Measurements from ENCODE around the gene FA2H.

FA2H gene

DNA sequence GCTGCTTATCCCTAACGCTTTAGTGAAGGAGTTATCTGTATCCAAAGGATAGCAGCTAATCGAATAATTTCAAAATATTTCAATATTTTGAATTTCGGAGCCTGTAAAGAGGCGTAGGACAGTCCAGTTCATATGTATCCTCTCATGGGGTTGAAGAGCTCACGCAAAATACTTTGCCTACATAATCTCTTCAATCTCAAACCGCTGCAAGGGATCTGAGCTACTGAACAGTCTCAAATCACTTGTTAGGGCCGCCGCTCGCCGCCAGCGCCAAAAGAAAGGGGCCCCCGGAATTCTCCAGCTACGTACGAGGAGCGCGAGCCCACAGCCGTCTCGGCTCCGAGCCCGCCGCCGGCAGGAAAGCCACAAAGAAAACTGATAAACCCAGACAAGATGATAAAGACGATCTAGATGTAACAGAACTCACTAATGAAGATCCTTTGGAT lies 107.3 kb downstream of the FA2H start:
- H3K27me3 ChIP-seq (ENCODE audit: low read length): no peaks in the 10 kb centered on the region
- H3K9me2 ChIP-seq (replicated peaks; ENCODE audit: insufficient read depth, low read length): no peaks in the 10 kb centered on the region
- H3K79me2 ChIP-seq (ENCODE audit: insufficient read depth, low read length): peaks cover 44% of the 10 kb centered on the region
- H3K9ac ChIP-seq (ENCODE audit: low read length): peak overlapping the region; percentile 68
- peaks cover 16% of the 10 kb centered on the region for H3K36me3 ChIP-seq (ENCODE audit: low read length)
- peak overlapping the region; percentile 98 for H3K4me2 ChIP-seq (ENCODE audit: low read depth, low read length, poor library complexity, severe bottlenecking)
- H3K27ac ChIP-seq (ENCODE audit: low read depth, low read length): peak overlapping the region; percentile 76
- H3F3A ChIP-seq (ENCODE audit: insufficient read depth): no peaks in the 10 kb centered on the region
- peaks cover 12% of the 10 kb centered on the region for H4K20me1 ChIP-seq (ENCODE audit: low read depth, low read length)
- H2AFZ ChIP-seq (ENCODE audit: low read depth, low read length, severe bottlenecking): peak overlapping the region; percentile 93
- 0 out of 2 replicates have a peak, but pooled peaks cover 5% of the 10 kb centered on the region for H3K9me3 ChIP-seq (ENCODE audit: insufficient read depth, low read length)
- TF ChIP-seq, protein P1, sequence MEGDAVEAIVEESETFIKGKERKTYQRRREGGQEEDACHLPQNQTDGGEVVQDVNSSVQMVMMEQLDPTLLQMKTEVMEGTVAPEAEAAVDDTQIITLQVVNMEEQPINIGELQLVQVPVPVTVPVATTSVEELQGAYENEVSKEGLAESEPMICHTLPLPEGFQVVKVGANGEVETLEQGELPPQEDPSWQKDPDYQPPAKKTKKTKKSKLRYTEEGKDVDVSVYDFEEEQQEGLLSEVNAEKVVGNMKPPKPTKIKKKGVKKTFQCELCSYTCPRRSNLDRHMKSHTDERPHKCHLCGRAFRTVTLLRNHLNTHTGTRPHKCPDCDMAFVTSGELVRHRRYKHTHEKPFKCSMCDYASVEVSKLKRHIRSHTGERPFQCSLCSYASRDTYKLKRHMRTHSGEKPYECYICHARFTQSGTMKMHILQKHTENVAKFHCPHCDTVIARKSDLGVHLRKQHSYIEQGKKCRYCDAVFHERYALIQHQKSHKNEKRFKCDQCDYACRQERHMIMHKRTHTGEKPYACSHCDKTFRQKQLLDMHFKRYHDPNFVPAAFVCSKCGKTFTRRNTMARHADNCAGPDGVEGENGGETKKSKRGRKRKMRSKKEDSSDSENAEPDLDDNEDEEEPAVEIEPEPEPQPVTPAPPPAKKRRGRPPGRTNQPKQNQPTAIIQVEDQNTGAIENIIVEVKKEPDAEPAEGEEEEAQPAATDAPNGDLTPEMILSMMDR (IDR thresholded peaks at IDR 0.05; ENCODE audit: insufficient read depth, low read length, poor library complexity, severe bottlenecking): no peak
- TF ChIP-seq EZH2phosphoT487 (conservative IDR thresholded peaks at IDR 0.05; ENCODE audit: low read length): no peak
- peak overlapping the region; percentile 57 for H3K4me3 ChIP-seq (ENCODE audit: insufficient read depth, low read length, poor library complexity, severe bottlenecking)

DNA sequence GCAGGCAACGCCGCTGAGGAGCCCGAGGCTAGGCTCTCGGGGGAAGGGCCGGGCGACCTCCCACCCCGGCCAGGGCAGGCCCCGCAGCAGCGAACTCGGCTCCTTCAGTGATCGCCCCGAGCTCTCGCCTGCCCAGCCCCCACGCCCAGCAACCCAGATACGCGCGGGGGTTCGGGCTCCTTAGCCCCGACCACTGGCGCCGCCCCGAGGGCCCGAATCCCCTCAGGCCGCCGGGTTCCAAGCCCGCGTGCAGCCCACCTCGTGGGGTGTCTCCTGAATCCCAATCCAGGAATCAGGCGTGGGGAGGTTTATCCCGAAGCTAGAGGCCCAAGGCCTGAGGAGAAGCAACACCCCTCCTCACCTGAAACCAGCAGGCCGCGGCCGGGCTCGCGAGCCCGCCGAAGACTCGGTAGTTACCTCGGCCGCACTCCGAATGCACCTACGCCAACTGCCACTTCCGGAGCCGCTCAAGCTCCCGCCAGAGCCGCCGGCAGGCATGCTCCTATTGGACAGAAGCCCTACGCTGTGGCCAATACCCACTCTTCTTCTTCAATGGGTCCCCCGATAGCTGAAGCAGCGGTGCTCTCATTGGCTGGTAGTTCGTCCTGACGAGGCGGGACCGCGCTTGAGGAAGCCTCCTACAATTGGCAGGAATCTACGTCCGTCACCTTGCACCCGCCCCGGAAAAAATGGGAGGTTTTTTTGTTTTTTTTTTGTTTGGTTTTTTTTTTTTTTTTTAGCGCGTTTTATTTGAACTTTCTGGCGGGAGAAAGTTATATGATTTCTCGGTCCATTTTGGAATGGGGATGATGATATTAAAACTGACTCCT lies 108.0 kb downstream of the FA2H start, which contains the start of gene RFWD3:
RFWD3 (minus strand) TSS at position 453 of the 830 bp plus-strand sequence. CDS start 5,428 bp downstream, outside the sequence.
- TF ChIP-seq EZH2phosphoT487 (conservative IDR thresholded peaks at IDR 0.05; ENCODE audit: low read length): no peak
- TF ChIP-seq, protein P1 (IDR thresholded peaks at IDR 0.05; ENCODE audit: insufficient read depth, low read length, poor library complexity, severe bottlenecking): no peak
- H3K9me2 ChIP-seq (replicated peaks; ENCODE audit: insufficient read depth, low read length): no peaks in the 10 kb centered on the region
- peaks cover 19% of the 10 kb centered on the region for H4K20me1 ChIP-seq (ENCODE audit: low read depth, low read length)
- H3K9ac ChIP-seq (ENCODE audit: low read length): peak within 1 kb of the TSS; percentile 98
- H3K4me2 ChIP-seq (ENCODE audit: low read depth, low read length, poor library complexity, severe bottlenecking): peak within 1 kb of the TSS; percentile 98
- 0 out of 2 replicates have a peak, but pooled peaks cover 5% of the 10 kb centered on the region for H3K9me3 ChIP-seq (ENCODE audit: insufficient read depth, low read length)
- H3K79me2 ChIP-seq (ENCODE audit: insufficient read depth, low read length): peaks cover 50% of the 10 kb centered on the region
- no peaks in the 10 kb centered on the region for H3K27me3 ChIP-seq (ENCODE audit: low read length)
- no peaks in the 10 kb centered on the region for H3F3A ChIP-seq (ENCODE audit: insufficient read depth)
- peak within 1 kb of the TSS; percentile 93 for H2AFZ ChIP-seq (ENCODE audit: low read depth, low read length, severe bottlenecking)
- peaks cover 21% of the 10 kb centered on the region for H3K36me3 ChIP-seq (ENCODE audit: low read length)
- peak within 1 kb of the TSS; percentile 90 for H3K4me3 ChIP-seq (ENCODE audit: insufficient read depth, low read length, poor library complexity, severe bottlenecking)
- peak within 1 kb of the TSS; percentile 76 for H3K27ac ChIP-seq (ENCODE audit: low read depth, low read length)

DNA sequence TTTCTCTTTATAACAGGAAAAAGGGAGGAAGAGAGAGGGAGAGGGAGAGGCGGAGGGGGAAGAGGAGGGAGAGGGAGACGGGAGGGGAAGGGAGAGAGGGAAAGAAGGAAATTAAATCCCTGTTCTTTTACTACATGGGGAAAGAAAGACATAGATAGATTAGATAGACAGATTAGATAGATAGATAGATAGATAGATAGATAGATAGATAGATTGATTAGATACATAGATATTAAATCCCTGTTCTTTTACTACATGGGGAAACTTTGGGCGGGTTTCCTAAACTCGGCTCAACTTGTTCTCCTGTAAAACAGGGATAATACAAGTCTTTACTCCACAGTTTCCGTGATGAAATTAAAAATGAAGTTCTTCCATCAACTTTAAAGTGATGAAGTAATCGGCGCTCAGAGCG lies 108.6 kb downstream of the FA2H start:
- Histone ChIP-seq H2AFZ (ENCODE audit: low read depth, low read length, severe bottlenecking) (no peak overlapping the region), H3K9ac (ENCODE audit: low read length) (peak overlapping the region; percentile 98), H3K27ac (ENCODE audit: low read depth, low read length) (peak overlapping the region; percentile 74), H3K79me2 (ENCODE audit: insufficient read depth, low read length) (peaks cover 57% of the 10 kb centered on the region), H3K9me3 (ENCODE audit: insufficient read depth, low read length) (0 out of 2 replicates have a peak, but pooled peaks cover 5% of the 10 kb centered on the region), H3K4me2 (ENCODE audit: low read depth, low read length, poor library complexity, severe bottlenecking) (peak overlapping the region; percentile 76), H3K9me2 (replicated peaks; ENCODE audit: insufficient read depth, low read length) (no peaks in the 10 kb centered on the region), H3F3A (ENCODE audit: insufficient read depth) (no peaks in the 10 kb centered on the region), H3K4me3 (ENCODE audit: insufficient read depth, low read length, poor library complexity, severe bottlenecking) (peak overlapping the region; percentile 90), H3K27me3 (ENCODE audit: low read length) (no peaks in the 10 kb centered on the region), H3K36me3 (ENCODE audit: low read length) (peaks cover 27% of the 10 kb centered on the region), H4K20me1 (ENCODE audit: low read depth, low read length) (peaks cover 25% of the 10 kb centered on the region)
- TF ChIP-seq EZH2phosphoT487 (conservative IDR thresholded peaks at IDR 0.05; ENCODE audit: low read length): no peak
- TF ChIP-seq, protein P1 (IDR thresholded peaks at IDR 0.05; ENCODE audit: insufficient read depth, low read length, poor library complexity, severe bottlenecking): no peak
